ENCODE measurements around the gene CEP72. TPM values are rescaled to one million over a fixed set of nuclear protein-coding genes. Genes with fewer than 3 reads are reported as not detected.

Gene CEP72
- total RNA-seq, 1 experiment from 2014 or later = 33.2 TPM

- CTCF ChIA-PET = no interaction called here
- Histone ChIP-seq H3K27ac (ENCODE audit: low read length) (no peak overlapping the region), H3K9me3 (ENCODE audit: control insufficient read depth, insufficient read depth, low read depth, low read length) (no peaks in the 10 kb centered on the region), H3K4me3 (ENCODE audit: low read depth in 2 of 2, low read length in 2 of 2) (no peak overlapping the region), H3K27me3 (ENCODE audit: control insufficient read depth, insufficient read depth, low read length) (no peaks in the 10 kb centered on the region), H3K4me1 (ENCODE audit: control insufficient read depth, insufficient read depth, low read length) (no peaks in the 10 kb centered on the region), H3K36me3 (ENCODE audit: control insufficient read depth, insufficient read depth, low read length) (no peaks in the 10 kb centered on the region)
- TF ChIP-seq CTCF (IDR thresholded peaks at IDR 0.05) = no peak
- no peak for TF ChIP-seq SIN3A (IDR thresholded peaks at IDR 0.05; ENCODE audit: borderline replicate concordance, insufficient read depth, low read depth, low read length)
- no peak for TF ChIP-seq POLR2AphosphoS5 (IDR thresholded peaks at IDR 0.05; ENCODE audit: low read depth, low read length)
- no peak for TF ChIP-seq TCF7L2 (IDR thresholded peaks at IDR 0.05; ENCODE audit: low read depth, low read length)
- TF ChIP-seq REST (IDR thresholded peaks at IDR 0.05; ENCODE audit: insufficient read depth in 1 of 2, low read depth in 2 of 2, low read length in 1 of 2) = no peak
- BruUV-seq (replicated peaks) = no TSS peak
- intact Hi-C loops (cut with micrococcal nuclease; ENCODE audit: unreplicated experiment) = no loop called here
- in situ Hi-C loops (cut with HindIII; ENCODE audit: low pct_unique_long_range_greater_than_20kb, low sequenced_read_pairs) = no loop called here
- POLR2A ChIA-PET = no interaction called here
- DNase-seq (ENCODE audit: low read depth, low spot score) (no peak), ATAC-seq (no peak)
Observed at GRCh38 chr5:607541-608428, 4.4 kb upstream of the CEP72 start.

GRCh38 chr5:608429-609370, 3.4 kb upstream of the CEP72 start:
- no TSS peak for BruUV-seq (replicated peaks)
- CTCF ChIA-PET = no interaction called here
- DNase-seq (ENCODE audit: low read depth, low spot score) (no peak), ATAC-seq (no peak)
- H3K4me3 ChIP-seq (ENCODE audit: low read depth in 2 of 2, low read length in 2 of 2) = no peak overlapping the region
- in situ Hi-C loops (cut with HindIII; ENCODE audit: low pct_unique_long_range_greater_than_20kb, low sequenced_read_pairs) = no loop called here
- H3K9me3 ChIP-seq (ENCODE audit: control insufficient read depth, insufficient read depth, low read depth, low read length) = no peaks in the 10 kb centered on the region
- no peaks in the 10 kb centered on the region for H3K36me3 ChIP-seq (ENCODE audit: control insufficient read depth, insufficient read depth, low read length)
- intact Hi-C loops (cut with micrococcal nuclease; ENCODE audit: unreplicated experiment) = no loop called here
- H3K4me1 ChIP-seq (ENCODE audit: control insufficient read depth, insufficient read depth, low read length) = no peaks in the 10 kb centered on the region
- no peak for TF ChIP-seq SIN3A (IDR thresholded peaks at IDR 0.05; ENCODE audit: borderline replicate concordance, insufficient read depth, low read depth, low read length)
- TF ChIP-seq TCF7L2 (IDR thresholded peaks at IDR 0.05; ENCODE audit: low read depth, low read length) = no peak
- no peak for TF ChIP-seq REST (IDR thresholded peaks at IDR 0.05; ENCODE audit: insufficient read depth in 1 of 2, low read depth in 2 of 2, low read length in 1 of 2)
- no peak for TF ChIP-seq POLR2AphosphoS5 (IDR thresholded peaks at IDR 0.05; ENCODE audit: low read depth, low read length)
- TF ChIP-seq CTCF (IDR thresholded peaks at IDR 0.05) = no peak
- no peaks in the 10 kb centered on the region for H3K27me3 ChIP-seq (ENCODE audit: control insufficient read depth, insufficient read depth, low read length)
- POLR2A ChIA-PET = no interaction called here
- H3K27ac ChIP-seq (ENCODE audit: low read length) = no peak overlapping the region
